Embryonic facial prominence (tissue), 1 donor: ENCODE measurements around the gene RASA1.

ENCODE experiments used
- DNase-seq: peaks from one replicate; pipeline ENCODE4 v3.0.0-alpha.2; 2016; ENCODE audit errors: extremely low spot score

The RASA1 gene

GRCh38 chr5:87361031-87361445, 93.4 kb downstream of the RASA1 start:
- no peak for DNase-seq

GRCh38 chr5:87361536-87362213, 94.0 kb downstream of the RASA1 start:
- no peak for DNase-seq

GRCh38 chr5:87367243-87367642, 99.6 kb downstream of the RASA1 start:
- DNase-seq, result no peak

- no peak for DNase-seq
Observed at GRCh38 chr5:87368601-87369000, 100.9 kb downstream of the RASA1 start.

GRCh38 chr5:87369431-87369830, 101.7 kb downstream of the RASA1 start:
- no peak for DNase-seq

GRCh38 chr5:87372705-87373104, 105.0 kb downstream of the RASA1 start:
- no peak for DNase-seq

- DNase-seq, result no peak
Observed at GRCh38 chr5:87382224-87382623, 114.5 kb downstream of the RASA1 start.

- DNase-seq, result no peak
Observed at GRCh38 chr5:87383216-87383615, 115.5 kb downstream of the RASA1 start.

- no peak for DNase-seq
Observed at GRCh38 chr5:87385802-87386201, 118.1 kb downstream of the RASA1 start.

GRCh38 chr5:87388129-87388528, 120.4 kb downstream of the RASA1 start:
- DNase-seq, result no peak

GRCh38 chr5:87389296-87390034, 121.8 kb downstream of the RASA1 start:
- DNase-seq, result no peak

GRCh38 chr5:87390075-87390474, 122.4 kb downstream of the RASA1 start:
- no peak for DNase-seq

GRCh38 chr5:87390576-87391199, 123.0 kb downstream of the RASA1 start:
- DNase-seq, result no peak

GRCh38 chr5:87392170-87392569, 124.5 kb downstream of the RASA1 start:
- no peak for DNase-seq

GRCh38 chr5:87392801-87393200, 125.1 kb downstream of the RASA1 start:
- no peak for DNase-seq

- no peak for DNase-seq
Observed at GRCh38 chr5:87393331-87393730, 125.6 kb downstream of the RASA1 start.

GRCh38 chr5:87394411-87395165, 126.9 kb downstream of the RASA1 start:
- DNase-seq, result no peak

GRCh38 chr5:87398981-87399614, 131.4 kb downstream of the RASA1 start:
- DNase-seq, result no peak

- no peak for DNase-seq
Observed at GRCh38 chr5:87399720-87400119, 132.0 kb downstream of the RASA1 start.

GRCh38 chr5:87400305-87400899, 132.7 kb downstream of the RASA1 start:
- DNase-seq, result no peak

- DNase-seq, result no peak
Observed at GRCh38 chr5:87401626-87402025, 133.9 kb downstream of the RASA1 start.
